Ammon's horn (tissue), 1 donor: Measurements from ENCODE around the gene PIAS2.

Experiments
- DNase-seq: peaks from one replicate; pipeline ENCODE4 v3.0.0-alpha.2; 2016; ENCODE audit warnings: low spot score

PIAS2 gene

DNA sequence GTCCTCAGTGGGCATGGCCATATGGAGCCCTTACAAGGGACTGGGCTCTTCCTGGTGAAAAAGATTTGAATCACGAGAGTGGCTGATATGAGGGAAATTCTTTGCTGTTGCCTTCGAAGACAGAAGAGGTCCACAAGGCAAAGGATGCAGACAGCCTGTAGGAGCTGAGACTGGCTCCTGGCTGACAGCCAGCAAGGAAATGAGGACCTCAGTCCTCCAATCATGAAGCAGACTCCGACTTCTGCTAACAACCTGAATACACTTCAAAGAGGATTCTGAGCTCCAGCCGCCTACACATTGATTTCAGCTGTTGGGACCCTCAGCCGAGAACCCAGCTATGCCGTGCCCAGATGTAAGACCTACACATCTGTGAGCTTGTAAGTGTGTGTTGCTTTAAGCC, 157.4 kb downstream of the PIAS2 start:
- no peak for DNase-seq

DNA sequence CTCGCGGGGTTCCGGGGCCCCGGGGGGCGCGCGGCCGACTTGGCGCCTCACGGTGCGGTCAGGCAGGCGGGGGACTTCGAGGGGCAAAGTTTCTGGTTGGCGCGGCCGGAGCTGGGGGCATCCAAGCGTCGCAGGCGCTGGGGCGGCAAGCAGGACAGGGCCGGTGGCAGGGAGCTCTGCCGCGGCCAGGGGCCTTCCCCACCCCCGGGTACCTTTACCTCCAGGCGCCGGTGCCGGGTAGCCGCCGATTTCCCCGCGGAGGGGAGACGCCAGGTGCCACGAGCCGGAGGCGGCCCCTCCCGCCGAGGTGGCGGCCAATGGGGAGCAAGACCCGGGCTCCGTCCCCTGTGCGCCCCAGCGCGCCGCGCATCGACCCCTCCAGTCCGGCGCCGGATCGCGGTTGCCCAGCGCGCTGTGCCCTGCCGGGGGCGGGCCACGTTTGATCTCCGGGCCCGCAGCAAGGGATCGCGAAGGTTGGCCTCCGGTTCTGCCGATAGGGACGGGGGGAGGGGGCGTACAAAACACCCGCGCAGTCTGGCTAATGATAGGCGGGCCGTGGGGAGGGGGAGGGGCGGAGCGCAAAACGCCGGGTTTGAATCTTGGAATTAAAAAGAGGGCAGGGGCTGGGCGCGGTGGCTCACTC, 160.6 kb downstream of the PIAS2 start, which contains the start of gene ST8SIA5:
Gene ST8SIA5 (minus strand): TSS at position 495 of the 643 bp plus-strand sequence. CDS start 545 bp downstream, outside the sequence.
- no peak for DNase-seq

DNA sequence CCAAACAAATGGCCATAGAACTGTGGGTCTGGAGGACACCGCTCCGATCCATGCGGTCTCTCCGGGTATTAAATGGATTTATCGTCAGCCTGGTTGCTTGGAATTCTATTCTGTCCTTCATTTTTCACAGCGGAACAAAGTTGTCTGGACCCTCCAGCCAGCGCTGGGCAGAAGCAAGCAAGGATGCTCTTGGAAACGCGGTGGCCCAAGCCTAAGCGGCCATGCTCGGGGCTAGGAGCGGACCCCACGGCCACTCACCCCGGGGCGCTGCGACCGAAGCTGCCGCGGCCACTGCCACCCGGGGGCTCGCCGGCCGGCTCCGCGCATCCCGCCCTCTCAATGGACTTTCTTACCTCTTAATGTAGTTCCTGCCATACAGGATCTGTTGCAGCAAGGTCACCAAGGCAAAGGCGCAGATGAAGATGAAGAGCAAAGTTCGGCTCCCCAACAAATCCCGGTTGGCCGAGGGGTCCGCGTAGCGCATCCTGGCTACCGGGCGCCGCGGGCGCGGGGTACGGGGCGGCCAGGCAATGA, 161.2 kb downstream of the PIAS2 start:
- DNase-seq: no peak

DNA sequence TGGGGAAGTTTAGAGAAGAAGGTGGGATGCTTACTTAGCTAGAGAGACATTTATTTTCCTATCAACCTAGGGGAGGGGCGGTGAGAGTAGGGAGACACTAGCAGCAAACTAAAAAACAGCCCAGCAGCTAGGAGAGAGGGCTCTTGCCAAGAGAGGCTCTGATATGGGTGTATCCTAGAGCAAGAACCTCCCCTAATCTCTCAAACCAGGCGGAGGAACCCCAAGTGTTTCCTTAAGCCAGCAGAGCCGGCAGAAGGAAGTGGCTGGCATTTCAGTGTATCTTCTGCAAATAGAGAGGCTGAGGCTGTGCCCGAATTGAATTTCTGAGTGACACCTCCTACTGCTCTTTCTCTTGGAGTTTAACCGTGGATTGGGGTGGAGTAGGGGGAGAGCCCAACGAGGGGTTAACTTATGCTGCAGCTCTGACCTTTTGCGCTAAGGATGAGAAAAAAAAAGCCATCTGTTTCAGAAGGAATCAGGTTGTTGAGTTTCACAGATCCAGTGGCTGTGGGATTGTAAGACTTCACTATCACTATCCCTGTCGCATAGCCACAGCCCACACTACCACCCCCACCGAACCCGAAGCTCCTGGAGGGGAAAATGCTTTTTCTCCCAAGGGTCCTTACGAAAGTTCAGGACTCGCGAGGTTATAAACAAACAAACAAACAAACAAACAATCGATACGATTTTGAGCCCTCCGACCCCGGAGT, 161.8 kb downstream of the PIAS2 start:
- DNase-seq: no peak

DNA sequence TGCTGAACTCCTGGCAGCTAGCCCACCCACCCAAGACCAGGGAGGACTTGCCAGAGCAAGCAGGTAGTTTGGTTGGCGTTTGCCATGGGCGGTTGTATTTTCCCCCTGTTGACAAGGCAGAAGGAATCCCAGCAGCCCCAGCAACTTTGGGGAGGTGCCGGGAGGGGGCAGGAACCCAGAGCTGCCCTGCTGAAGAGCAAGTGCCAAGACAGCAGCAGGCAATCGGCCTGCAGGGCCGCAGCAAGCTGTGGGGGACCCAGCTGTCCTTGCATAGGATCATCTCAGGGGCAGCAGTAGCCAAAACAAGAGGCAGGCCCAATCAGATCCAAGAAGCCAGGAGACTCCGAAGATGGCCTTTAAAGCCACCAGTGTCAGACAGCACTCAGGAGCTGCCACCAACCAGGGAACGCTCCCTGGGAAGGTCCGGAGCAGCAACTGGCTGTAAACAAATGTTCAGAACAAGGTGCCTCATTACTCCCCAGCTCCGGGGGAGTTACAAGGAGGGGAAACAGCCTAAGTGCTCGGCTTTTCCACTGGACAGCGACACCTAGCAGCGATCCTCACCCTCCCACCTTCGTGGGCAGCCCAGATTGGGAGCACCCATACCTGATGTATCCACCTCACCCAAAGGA, 162.5 kb downstream of the PIAS2 start:
- DNase-seq: no peak

DNA sequence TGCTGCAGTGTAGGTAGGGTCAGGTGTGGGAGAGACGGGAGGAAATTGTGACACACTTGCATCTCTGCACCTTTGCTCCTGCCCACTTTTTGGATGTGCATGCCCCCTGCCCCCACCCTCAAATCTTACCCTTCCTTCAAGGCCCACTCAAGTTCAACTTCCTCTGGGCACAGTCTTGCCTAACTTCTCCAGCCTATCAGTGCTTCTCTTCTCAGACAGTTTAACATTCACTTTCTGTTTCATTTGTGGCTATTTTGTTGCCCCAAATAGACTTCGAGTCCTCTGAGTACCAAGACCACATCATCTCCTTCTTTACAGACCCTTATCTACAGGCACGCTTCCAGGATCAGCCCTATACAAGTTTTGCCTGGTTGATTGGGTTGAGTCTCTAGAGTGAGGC, 163.1 kb downstream of the PIAS2 start:
- DNase-seq: no peak
